Hepatocyte (in vitro differentiated cells): Measurements from ENCODE around the gene METRN.
"Not testable (repeated sequence)": the region's sequence is repeated elsewhere in the genome, so short reads cannot be mapped to it uniquely, and the experiment has no call there.

ENCODE experiments used
- CTCF ChIP-seq: fragments of 200-600 bp; sonication (generic); IDR thresholded peaks from 2 replicates; pipeline ENCODE4 v1.5.1; 2016; ENCODE audit warnings: antibody characterized with exemption, mild to moderate bottlenecking; ENCODE audit not compliant: poor library complexity
- EZH2 ChIP-seq: fragments of 200-600 bp; sonication (generic); IDR thresholded peaks from 2 replicates; pipeline ENCODE4 v1.6.1; 2016; ENCODE audit warnings: antibody characterized with exemption, mild to moderate bottlenecking, borderline replicate concordance
- EZH2phosphoT487 ChIP-seq: fragments of 200-600 bp; sonication (generic); IDR thresholded peaks from one replicate; pipeline ENCODE4 v1.6.1; 2018; ENCODE audit warnings: antibody characterized with exemption, mild to moderate bottlenecking, low read depth, moderate library complexity; ENCODE audit not compliant: unreplicated experiment, severe bottlenecking

GRCh38 chr16:712740-713250, 2.1 kb upstream of the METRN start:
- peak; percentile 41 for TF ChIP-seq CTCF
- TF ChIP-seq EZH2, EZH2phosphoT487: not testable (repeated sequence)
